Activated CD8-positive, alpha-beta memory T cell treated with anti-CD3 and anti-CD28 coated beads for 24 hours (primary cell): ENCODE data around the gene INTS7.

Experiments
- DNase-seq: peaks from one replicate; pipeline ENCODE4 v3.0.0-alpha.2; 2020

Gene INTS7

GRCh38 chr1:211901945-211902344 lies 133.4 kb downstream of the INTS7 start:
- DNase-seq = no peak

- no peak for DNase-seq
Observed at GRCh38 chr1:211900441-211900840, 134.9 kb downstream of the INTS7 start.

GRCh38 chr1:211896958-211897357 lies 138.4 kb downstream of the INTS7 start:
- DNase-seq = no peak

GRCh38 chr1:211895126-211895759 lies 140.1 kb downstream of the INTS7 start:
- no peak for DNase-seq

- DNase-seq = no peak
Observed at GRCh38 chr1:211894312-211894711, 141.0 kb downstream of the INTS7 start.

- DNase-seq = no peak
Observed at GRCh38 chr1:211893260-211893659, 142.1 kb downstream of the INTS7 start.

GRCh38 chr1:211892577-211892976 lies 142.8 kb downstream of the INTS7 start:
- DNase-seq = no peak

- no peak for DNase-seq
Observed at GRCh38 chr1:211891708-211892107, 143.6 kb downstream of the INTS7 start.
